HCT116 (cell line): ENCODE measurements around the gene SUPT4H1. TPM values are rescaled to one million over a fixed set of nuclear protein-coding genes. Genes with fewer than 3 reads are reported as not detected.

ENCODE experiments used
- ATAC-seq: fragments of 200-7000 bp; cut with Tn5 transposase; 2 replicates; pipeline ENCODE4 v1.9.1; 2020; ENCODE audit warnings: mild to moderate bottlenecking, moderate library complexity
- BruUV-seq: library from RNA; stranded (reverse); fragments of 400-500 nt; replicated peaks from 2 replicates; lab custom pipeline; 2021; lab: Mats Ljungman, UMichigan
- CTCF ChIA-PET: fragments of 300-600 bp; sonication (Branson Sonifier 250); formaldehyde crosslinking; loops from one replicate; lab custom pipeline; 2021; ENCODE audit warnings: antibody characterized with exemption; lab: Charles Lee
- POLR2A ChIA-PET: fragments of 300-600, 350-600 bp; sonication (Branson Sonifier 250); formaldehyde crosslinking; loops from one replicate; lab custom pipeline; 2021; ENCODE audit warnings: antibody characterized with exemption; lab: Charles Lee
- RAD21 ChIA-PET, 2 experiments: fragments of 300-600 bp; sonication (Branson Sonifier 250); formaldehyde crosslinking; loops; one replicate each; lab custom pipeline; 2023; ENCODE audit warnings: low total read pairs in 2 of 2; ENCODE audit not compliant: uncharacterized antibody in 2 of 2, unreplicated experiment in 2 of 2, low non-redundant PET in 1 of 2; lab: Charles Lee
- DNase-seq: peaks from one replicate; pipeline ENCODE4 v3.0.0-alpha.2; 2010; ENCODE audit warnings: low read depth, low spot score
- H2AFZ ChIP-seq: fragments of 200-600 bp; shearing (Covaris generic), sonication (generic); 2 replicates; pipeline ENCODE4 v1.6.1; 2017; ENCODE audit warnings: low read depth, mixed run types, mixed read lengths, antibody characterized with exemption, low read length; ENCODE audit not compliant: poor library complexity, severe bottlenecking
- H3K27ac ChIP-seq: 2 replicates; pipeline ENCODE4 v1.5.1; 2012; ENCODE audit warnings: low read depth, low read length
- H3K27me3 ChIP-seq: fragments of 200-600 bp; sonication (generic); 2 replicates; pipeline ENCODE4 v1.6.1; 2016; ENCODE audit warnings: mixed run types, low read length, mixed read lengths; ENCODE audit not compliant: insufficient read depth
- H3K36me3 ChIP-seq, 2 experiments: fragments of 200-500 bp in 1 of 2; fragments of 200-600 bp in 1 of 2; sonication (Bioruptor generic) in 1 of 2; sonication (generic) in 1 of 2; 2 replicates each; pipeline versions ENCODE4 v1.5.1 to v1.6.1; 2014 to 2016; ENCODE audit warnings: low read length in 2 of 2, inconsistent platforms in 1 of 2, mixed read lengths in 1 of 2, mixed run types in 1 of 2; ENCODE audit not compliant: insufficient read depth in 2 of 2, control insufficient read depth in 1 of 2
- H3K4me1 ChIP-seq, 2 experiments: fragments of 200-600 bp in 1 of 2; sonication (generic) in 1 of 2; 2 replicates each; pipeline versions ENCODE4 v1.5.1 to v1.6.1; 2012 to 2017; ENCODE audit warnings: low read length in 2 of 2, inconsistent platforms in 1 of 2, mild to moderate bottlenecking in 1 of 2, mixed read lengths in 1 of 2, mixed run types in 1 of 2, moderate library complexity in 1 of 2; ENCODE audit not compliant: insufficient read depth in 2 of 2, control insufficient read depth in 1 of 2
- H3K4me2 ChIP-seq: fragments of 200-600 bp; sonication (generic); 2 replicates; pipeline ENCODE4 v1.6.1; 2017; ENCODE audit warnings: mixed run types, low read length, mixed read lengths
- H3K4me3 ChIP-seq, 2 experiments: fragments of 200-600 bp in 1 of 2; sonication (generic) in 1 of 2; replicated peaks in 1 of 2; 2 replicates each; pipeline ENCODE4 v1.5.1; 2011 to 2016; ENCODE audit warnings: low read length in 2 of 2, control low read depth in 1 of 2, low read depth in 1 of 2, mild to moderate bottlenecking in 1 of 2, mixed read lengths in 1 of 2, mixed run types in 1 of 2
- H3K79me2 ChIP-seq: fragments of 200-600 bp; sonication (generic); 2 replicates; pipeline ENCODE4 v1.6.1; 2017; ENCODE audit warnings: mild to moderate bottlenecking, mixed run types, low read length, moderate library complexity, mixed read lengths; ENCODE audit not compliant: insufficient read depth
- H3K9ac ChIP-seq: fragments of 200-600 bp; sonication (generic); 2 replicates; pipeline ENCODE4 v1.6.1; 2016; ENCODE audit warnings: low read length, mixed read lengths
- H3K9me2 ChIP-seq: fragments of 200-600 bp; sonication (generic), shearing (Covaris generic); 2 replicates; pipeline ENCODE4 v1.6.1; 2017; ENCODE audit warnings: mixed run types, mild to moderate bottlenecking, moderate library complexity; ENCODE audit not compliant: insufficient read depth
- H3K9me3 ChIP-seq, 2 experiments: fragments of 200-500 bp in 1 of 2; fragments of 200-600 bp in 1 of 2; sonication (Bioruptor generic) in 1 of 2; sonication (generic) in 1 of 2; 2 replicates each; pipeline ENCODE4 v1.6.1; 2014 to 2017; ENCODE audit warnings: low read length in 2 of 2, mixed read lengths in 2 of 2, inconsistent platforms in 1 of 2, low read depth in 1 of 2, mild to moderate bottlenecking in 1 of 2, mixed run types in 1 of 2, moderate library complexity in 1 of 2; ENCODE audit not compliant: control insufficient read depth in 1 of 2, insufficient read depth in 1 of 2
- H4K20me1 ChIP-seq: fragments of 200-600 bp; sonication (generic), shearing (Covaris generic); 2 replicates; pipeline ENCODE4 v1.6.1; 2017; ENCODE audit warnings: mixed run types, mild to moderate bottlenecking, moderate library complexity; ENCODE audit not compliant: insufficient read depth
- CBX3 ChIP-seq: IDR thresholded peaks from 2 replicates; pipeline ENCODE4 v1.6.1; 2012; ENCODE audit warnings: low read depth
- EGR1 ChIP-seq: IDR thresholded peaks from 2 replicates; pipeline ENCODE4 v1.6.1; 2012; ENCODE audit warnings: low read depth
- ELF1 ChIP-seq: IDR thresholded peaks from 2 replicates; pipeline ENCODE4 v1.6.1; 2012; ENCODE audit warnings: low read depth, borderline replicate concordance
- EZH2 ChIP-seq: fragments of 200-600 bp; sonication (generic); IDR thresholded peaks from 2 replicates; pipeline ENCODE4 v1.6.1; 2017; ENCODE audit warnings: antibody characterized with exemption, mixed run types
- EZH2phosphoT487 ChIP-seq: fragments of 200-600 bp; IDR thresholded peaks from 2 replicates; pipeline ENCODE4 v1.6.1; 2018; ENCODE audit warnings: antibody characterized with exemption, borderline replicate concordance
- FOSL1 ChIP-seq: IDR thresholded peaks from 2 replicates; pipeline ENCODE4 v1.6.1; 2012; ENCODE audit warnings: low read depth
- POLR2AphosphoS5 ChIP-seq: IDR thresholded peaks from 2 replicates; pipeline ENCODE4 v1.6.1; 2011; ENCODE audit warnings: mild to moderate bottlenecking, low read depth, low read length, moderate library complexity
- RAD21 ChIP-seq: IDR thresholded peaks from 2 replicates; pipeline ENCODE4 v1.6.1; 2012; ENCODE audit warnings: low read depth, mild to moderate bottlenecking
- SIN3A ChIP-seq: IDR thresholded peaks from 2 replicates; pipeline ENCODE4 v1.6.1; 2012; ENCODE audit warnings: low read depth
- SP1 ChIP-seq: IDR thresholded peaks from 2 replicates; pipeline ENCODE4 v1.6.1; 2012; ENCODE audit warnings: low read depth
- TCF7L2 ChIP-seq: IDR thresholded peaks from 2 replicates; pipeline ENCODE4 v1.7.0; 2011; ENCODE audit warnings: borderline replicate concordance, inconsistent platforms; ENCODE audit not compliant: insufficient read depth, insufficient read length; ENCODE audit errors: extremely low read depth
- YY1 ChIP-seq: IDR thresholded peaks from 2 replicates; pipeline ENCODE4 v1.6.1; 2011; ENCODE audit warnings: low read length, low read depth, moderate library complexity, mild to moderate bottlenecking; ENCODE audit not compliant: insufficient replicate concordance; ENCODE audit errors: extremely low read depth
- ZNF274 ChIP-seq: fragments of 200-500 bp; sonication (Bioruptor generic); IDR thresholded peaks from 2 replicates; pipeline ENCODE4 v1.6.1; 2014; ENCODE audit warnings: mild to moderate bottlenecking, low read depth, low read length, inconsistent platforms
- intact Hi-C: fragments of 100-400 bp; cut with micrococcal nuclease; formaldehyde crosslinking; loops from 2 replicates; pipeline ENCODE4 v1.10.0; 2022
- total RNA-seq: library from RNA; stranded (reverse); gene quantifications from one replicate; pipeline ENCODE4 v1.2.1, GENCODE V29; 2021; ENCODE audit not compliant: unreplicated experiment
- TF ChIP-seq, protein P1 (sequence below), 3 experiments: fragments of 200-600 bp in 1 of 3; sonication (generic) in 1 of 3; IDR thresholded peaks in 2 of 3; conservative IDR thresholded peaks in 1 of 3; 2 replicates each; pipeline ENCODE4 v1.5.1; 2012 to 2017; ENCODE audit warnings: low read depth in 2 of 3, low read length in 2 of 3, antibody characterized with exemption in 1 of 3, borderline replicate concordance in 1 of 3, control low read depth in 1 of 3, mild to moderate bottlenecking in 1 of 3, mixed read lengths in 1 of 3, mixed run types in 1 of 3, moderate library complexity in 1 of 3; ENCODE audit not compliant: insufficient read depth in 1 of 3
- TF ChIP-seq, protein P2 (sequence below): IDR thresholded peaks from 2 replicates; pipeline ENCODE4 v1.6.1; 2012
- TF ChIP-seq, protein P3 (sequence below): IDR thresholded peaks from 2 replicates; pipeline ENCODE4 v1.6.1; 2012

The SUPT4H1 gene
- total RNA-seq, 1 experiment from 2014 or later: 118 TPM

DNA sequence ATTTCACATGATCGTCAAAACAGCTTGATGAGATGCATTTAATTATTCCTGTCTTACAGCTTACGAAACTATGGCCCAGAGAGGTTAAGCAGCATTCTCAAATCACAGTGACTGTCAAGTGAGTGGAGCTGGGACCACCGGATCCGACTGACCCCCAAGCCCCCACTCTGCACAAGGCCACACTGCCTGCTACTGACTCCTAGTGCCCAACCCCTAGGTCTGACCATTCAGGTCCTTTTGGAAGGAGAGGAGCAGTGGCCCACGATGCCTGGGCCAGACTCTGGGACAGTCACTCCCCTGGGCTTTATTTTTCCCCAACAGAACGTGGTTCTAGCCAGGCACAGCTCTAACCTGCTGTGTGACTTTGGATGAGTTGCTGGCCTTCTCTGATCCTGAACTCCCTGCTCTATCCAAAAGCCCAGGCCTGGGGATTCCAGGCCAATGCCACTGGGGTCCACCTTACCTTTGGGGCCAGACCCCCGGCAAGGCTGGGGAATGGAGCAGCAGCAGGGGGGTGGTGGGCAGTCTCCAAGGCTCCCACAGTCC, 33.3 kb downstream of the SUPT4H1 start:
- H3K79me2 ChIP-seq: no peaks in the 10 kb centered on the region
- CTCF ChIA-PET: interaction anchor here (2.2 to 7.6 kb wide), 4 partner anchors 8 to 129 kb away, joined by 16 to 124 read pairs (median 42); partner anchors contain the start of gene TSPOAP1
- H2AFZ ChIP-seq: no peak overlapping the region
- ATAC-seq (no peak), DNase-seq (no peak)
- H3K4me1 ChIP-seq: peaks cover 8 to 17% of the 10 kb centered on the region in 2 experiments; a peak in 3 of 4 replicates
- H3K9me2 ChIP-seq: no peaks in the 10 kb centered on the region
- H3K4me2 ChIP-seq: no peak overlapping the region
- RAD21 ChIA-PET: no interaction called here
- no TSS peak for BruUV-seq
- H3K4me3 ChIP-seq: no peak overlapping the region
- H3K27me3 ChIP-seq: no peaks in the 10 kb centered on the region
- no peaks in the 10 kb centered on the region for H3K36me3 ChIP-seq
- TF ChIP-seq POLR2AphosphoS5: no peak
- no peak for TF ChIP-seq CBX3
- TF ChIP-seq ELF1: no peak
- TF ChIP-seq FOSL1: no peak
- TF ChIP-seq EZH2: no peak
- no peak for TF ChIP-seq TCF7L2
- no peak for TF ChIP-seq SIN3A
- TF ChIP-seq, protein P1, sequence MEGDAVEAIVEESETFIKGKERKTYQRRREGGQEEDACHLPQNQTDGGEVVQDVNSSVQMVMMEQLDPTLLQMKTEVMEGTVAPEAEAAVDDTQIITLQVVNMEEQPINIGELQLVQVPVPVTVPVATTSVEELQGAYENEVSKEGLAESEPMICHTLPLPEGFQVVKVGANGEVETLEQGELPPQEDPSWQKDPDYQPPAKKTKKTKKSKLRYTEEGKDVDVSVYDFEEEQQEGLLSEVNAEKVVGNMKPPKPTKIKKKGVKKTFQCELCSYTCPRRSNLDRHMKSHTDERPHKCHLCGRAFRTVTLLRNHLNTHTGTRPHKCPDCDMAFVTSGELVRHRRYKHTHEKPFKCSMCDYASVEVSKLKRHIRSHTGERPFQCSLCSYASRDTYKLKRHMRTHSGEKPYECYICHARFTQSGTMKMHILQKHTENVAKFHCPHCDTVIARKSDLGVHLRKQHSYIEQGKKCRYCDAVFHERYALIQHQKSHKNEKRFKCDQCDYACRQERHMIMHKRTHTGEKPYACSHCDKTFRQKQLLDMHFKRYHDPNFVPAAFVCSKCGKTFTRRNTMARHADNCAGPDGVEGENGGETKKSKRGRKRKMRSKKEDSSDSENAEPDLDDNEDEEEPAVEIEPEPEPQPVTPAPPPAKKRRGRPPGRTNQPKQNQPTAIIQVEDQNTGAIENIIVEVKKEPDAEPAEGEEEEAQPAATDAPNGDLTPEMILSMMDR (IDR thresholded peaks at IDR 0.05 in 2 of 3, conservative IDR thresholded peaks at IDR 0.05 in 1 of 3; ENCODE audit: borderline replicate concordance in 1 of 3, insufficient read depth in 1 of 3, low read depth in 2 of 3, low read length in 2 of 3): no peak
- no peak for TF ChIP-seq SP1
- TF ChIP-seq YY1: no peak
- TF ChIP-seq, protein P2, sequence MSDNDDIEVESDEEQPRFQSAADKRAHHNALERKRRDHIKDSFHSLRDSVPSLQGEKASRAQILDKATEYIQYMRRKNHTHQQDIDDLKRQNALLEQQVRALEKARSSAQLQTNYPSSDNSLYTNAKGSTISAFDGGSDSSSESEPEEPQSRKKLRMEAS: no peak
- TF ChIP-seq, protein P3, sequence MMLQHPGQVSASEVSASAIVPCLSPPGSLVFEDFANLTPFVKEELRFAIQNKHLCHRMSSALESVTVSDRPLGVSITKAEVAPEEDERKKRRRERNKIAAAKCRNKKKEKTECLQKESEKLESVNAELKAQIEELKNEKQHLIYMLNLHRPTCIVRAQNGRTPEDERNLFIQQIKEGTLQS: no peak
- TF ChIP-seq ZNF274: no peak
- TF ChIP-seq RAD21: no peak
- no peak for TF ChIP-seq EZH2phosphoT487
- TF ChIP-seq EGR1: no peak
- no peaks in the 10 kb centered on the region for H3K9me3 ChIP-seq
- no peak overlapping the region for H3K27ac ChIP-seq
- H4K20me1 ChIP-seq: no peaks in the 10 kb centered on the region
- no peak overlapping the region for H3K9ac ChIP-seq
- intact Hi-C loops: loop anchor here (5.0 to 10.0 kb wide), 2 partner anchors 199 to 686 kb away; no protein-coding TSS in a partner anchor
- POLR2A ChIA-PET: interaction anchor here (1.9 to 2.0 kb wide), 2 partner anchors 26 to 312 kb away, joined by 4 to 18 read pairs; no protein-coding TSS in a partner anchor
